Measurements from ENCODE around the gene SH3TC1.

- TF ChIP-seq ZBTB3 (CRISPR knock-in tag; IDR thresholded peaks at IDR 0.05; ENCODE audit: borderline replicate concordance, low read depth) (no peak), ZNF383 (CRISPR knock-in tag; IDR thresholded peaks at IDR 0.05; ENCODE audit: borderline replicate concordance) (no peak), ESRRA (CRISPR knock-in tag; IDR thresholded peaks at IDR 0.05; ENCODE audit: low read depth) (no peak), CTCF (CRISPR knock-in tag; IDR thresholded peaks at IDR 0.05) (no peak), ZNF879 (CRISPR knock-in tag; IDR thresholded peaks at IDR 0.05) (no peak), POLR2A (IDR thresholded peaks at IDR 0.05; ENCODE audit: insufficient read depth in 1 of 2, low read depth in 2 of 2, low read length in 2 of 2) (no peak), NRL (CRISPR knock-in tag; IDR thresholded peaks at IDR 0.05; ENCODE audit: borderline replicate concordance) (no peak), XRCC5 (optimal IDR thresholded peaks at IDR 0.05; ENCODE audit: low read length) (no peak), ZBTB43 (CRISPR knock-in tag; conservative IDR thresholded peaks at IDR 0.05) (no peak), ATAD3A (CRISPR knock-in tag; IDR thresholded peaks at IDR 0.05) (no peak)
These were observed 83.7 kb downstream of the SH3TC1 start for GRCh38 chr4:8282742-8283141.

Measured in HepG2 (cell line).